ENCODE data around the gene LHFPL4.
"Not testable (repeated sequence)": the region's sequence is repeated elsewhere in the genome, so short reads cannot be mapped to it uniquely, and the experiment has no call there.

Gene LHFPL4

GRCh38 chr3:9534429-9534828, 19.2 kb downstream of the LHFPL4 start:
- DNase-seq, result no peak

- DNase-seq, result no peak
Observed at GRCh38 chr3:9525078-9525477, 28.5 kb downstream of the LHFPL4 start.

DNA sequence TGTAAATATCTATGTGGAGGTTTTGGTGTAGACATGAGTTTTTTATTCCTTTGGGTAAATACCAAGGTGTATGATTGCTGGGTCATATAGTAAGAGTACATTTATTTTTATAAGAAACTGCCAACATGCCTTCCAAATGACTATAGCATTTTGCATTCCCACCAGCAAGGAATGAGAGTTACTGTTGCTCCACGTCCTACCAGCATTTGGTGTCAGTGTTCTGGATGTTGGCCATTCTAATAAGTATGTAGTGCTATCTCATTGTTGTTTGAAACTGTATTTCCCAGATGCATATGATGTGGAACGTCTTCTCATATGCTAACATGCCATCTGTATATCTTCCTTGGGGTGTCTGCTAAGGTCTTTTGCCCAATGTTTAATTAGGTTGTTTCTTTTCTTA, 38.7 kb downstream of the LHFPL4 start:
- DNase-seq, result no peak

- DNase-seq, result no peak
Observed at GRCh38 chr3:9514306-9514705, 39.3 kb downstream of the LHFPL4 start.

DNA sequence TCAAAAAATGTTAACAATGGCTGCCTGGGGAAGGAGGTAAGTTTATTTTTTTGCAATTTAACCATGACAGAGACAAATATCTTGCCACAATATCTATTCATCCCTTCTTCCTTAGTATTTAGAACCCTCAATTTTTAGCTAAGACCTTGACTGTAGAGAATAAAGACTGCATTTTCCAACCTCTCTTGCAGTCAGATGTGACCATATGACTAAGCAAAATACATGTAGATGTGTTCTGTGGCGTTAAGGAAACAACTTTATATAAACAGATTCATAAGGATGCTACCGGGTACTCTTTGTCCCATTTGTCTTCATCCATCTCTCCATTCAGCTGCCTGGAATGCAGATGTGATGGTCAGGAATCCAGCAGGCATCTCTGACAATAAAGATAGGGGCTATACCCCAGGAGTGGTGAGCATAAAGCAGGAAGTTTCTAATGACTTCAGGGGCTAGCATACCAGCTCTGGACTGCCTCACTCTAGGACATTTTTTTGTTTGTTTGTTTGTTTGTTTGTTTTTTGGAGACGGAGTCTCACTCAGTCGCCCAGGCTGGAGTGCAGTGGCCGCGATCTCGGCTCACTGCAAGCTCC, 41.1 kb downstream of the LHFPL4 start:
- DNase-seq, result no peak

DNA sequence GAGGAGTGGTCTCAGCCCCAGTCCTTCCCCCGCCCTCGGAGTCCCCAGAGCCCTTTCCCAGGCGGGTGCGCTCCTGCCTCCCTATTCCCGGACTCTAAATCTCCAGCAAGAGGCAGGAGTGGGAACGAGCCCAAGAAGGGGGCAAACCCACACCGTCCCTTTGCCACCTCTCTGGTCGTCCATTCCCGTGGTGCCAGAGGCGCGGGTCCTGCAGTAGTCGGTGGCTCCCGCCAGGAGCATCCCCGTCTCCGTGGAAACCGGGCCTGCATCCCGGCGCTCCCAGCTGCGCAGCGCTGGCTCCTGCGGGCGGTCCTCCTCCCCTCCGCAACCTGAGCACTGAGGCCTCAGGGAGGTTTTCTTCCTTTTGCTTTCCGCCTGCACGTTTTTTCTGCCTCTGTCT, 44.8 kb downstream of the LHFPL4 start:
- DNase-seq, result no peak

- DNase-seq, result no peak
Observed at GRCh38 chr3:9507586-9508578, 45.7 kb downstream of the LHFPL4 start.

DNA sequence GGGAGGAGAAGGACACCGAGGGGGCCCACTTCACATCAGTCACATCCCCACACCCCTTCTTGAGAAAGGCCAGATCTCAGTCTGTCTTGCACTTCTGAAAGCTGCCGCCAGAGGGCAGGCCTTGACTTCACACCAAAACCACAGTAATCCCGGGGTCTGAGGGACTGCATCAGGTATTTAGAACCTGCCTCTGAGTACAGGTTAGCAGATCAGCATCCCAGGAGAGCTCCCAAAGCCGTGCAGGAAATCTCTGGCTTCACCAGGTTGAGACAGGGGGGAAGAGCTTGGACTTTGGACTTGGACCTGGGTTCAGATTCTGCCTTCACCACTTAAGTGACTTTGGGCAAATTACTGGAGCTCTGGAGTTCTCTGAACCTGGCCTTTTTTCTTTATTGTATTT, 50.3 kb downstream of the LHFPL4 start:
- peak; percentile 74 to 75 for DNase-seq

DNA sequence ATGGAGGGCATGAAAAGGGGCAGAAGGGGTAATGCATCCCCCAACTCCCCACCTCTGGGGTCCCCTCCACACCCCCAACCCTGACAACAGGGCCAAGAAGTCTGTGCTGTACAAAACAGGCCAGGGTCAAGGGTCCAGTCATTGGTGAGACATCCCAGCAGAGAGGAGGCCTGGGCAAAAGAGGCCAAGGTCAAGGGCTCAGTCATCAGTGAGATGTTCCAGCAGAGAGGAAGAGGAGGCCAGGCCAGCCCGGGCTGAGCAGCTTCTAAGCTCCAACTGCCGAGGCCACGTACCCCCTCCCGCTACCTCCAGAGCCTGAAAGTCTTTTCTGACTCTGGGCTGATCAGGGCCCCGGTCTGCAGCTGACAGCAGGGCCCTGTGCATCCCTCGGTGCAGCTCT, 52.4 kb downstream of the LHFPL4 start:
- no peak for DNase-seq

DNA sequence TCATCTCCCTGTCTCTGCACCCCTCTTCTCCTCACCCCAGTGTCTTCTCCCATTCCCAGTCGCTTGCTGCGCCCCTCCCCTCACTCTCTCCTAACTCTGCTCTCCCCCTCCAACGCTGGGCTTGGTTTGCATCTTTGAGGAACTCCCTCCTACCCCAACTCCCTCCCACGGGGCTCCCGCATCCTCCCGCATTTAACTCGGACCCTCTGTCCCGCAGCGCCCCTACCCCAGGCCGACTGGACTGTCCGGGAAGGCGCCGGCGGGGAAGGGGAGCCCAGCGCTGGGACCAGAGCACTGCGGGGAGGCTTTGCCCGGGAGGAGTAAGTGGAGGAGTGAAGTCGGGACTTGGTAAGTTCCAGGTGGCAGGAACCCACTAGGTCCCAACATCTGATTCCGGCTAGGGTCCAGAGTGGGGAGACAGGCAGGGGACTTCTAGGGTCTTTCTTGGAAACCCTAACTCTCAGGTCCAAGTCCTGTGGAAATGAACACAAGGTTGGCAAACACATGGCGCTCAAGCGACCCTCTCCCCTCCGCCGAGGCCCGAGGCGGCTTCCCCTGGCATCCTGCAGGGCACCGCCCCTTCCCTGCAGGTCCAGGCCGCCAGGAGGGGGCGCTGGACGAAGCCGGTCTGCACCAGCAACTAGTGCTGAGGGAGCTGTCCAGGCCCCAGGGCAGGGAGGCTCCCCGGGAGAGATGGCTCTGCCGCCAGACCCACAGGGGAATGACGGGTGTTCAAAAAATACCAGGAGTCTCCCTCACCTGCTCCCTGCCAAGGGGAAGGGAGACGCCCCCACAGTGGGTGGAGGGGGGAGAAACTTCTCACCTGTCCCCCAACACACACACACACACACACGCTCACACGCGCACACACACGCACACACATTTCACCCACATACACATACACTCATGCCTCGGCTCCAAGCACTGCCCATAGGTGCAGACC, 53.2 kb downstream of the LHFPL4 start:
- peak; percentile 76 to 80 for DNase-seq

DNA sequence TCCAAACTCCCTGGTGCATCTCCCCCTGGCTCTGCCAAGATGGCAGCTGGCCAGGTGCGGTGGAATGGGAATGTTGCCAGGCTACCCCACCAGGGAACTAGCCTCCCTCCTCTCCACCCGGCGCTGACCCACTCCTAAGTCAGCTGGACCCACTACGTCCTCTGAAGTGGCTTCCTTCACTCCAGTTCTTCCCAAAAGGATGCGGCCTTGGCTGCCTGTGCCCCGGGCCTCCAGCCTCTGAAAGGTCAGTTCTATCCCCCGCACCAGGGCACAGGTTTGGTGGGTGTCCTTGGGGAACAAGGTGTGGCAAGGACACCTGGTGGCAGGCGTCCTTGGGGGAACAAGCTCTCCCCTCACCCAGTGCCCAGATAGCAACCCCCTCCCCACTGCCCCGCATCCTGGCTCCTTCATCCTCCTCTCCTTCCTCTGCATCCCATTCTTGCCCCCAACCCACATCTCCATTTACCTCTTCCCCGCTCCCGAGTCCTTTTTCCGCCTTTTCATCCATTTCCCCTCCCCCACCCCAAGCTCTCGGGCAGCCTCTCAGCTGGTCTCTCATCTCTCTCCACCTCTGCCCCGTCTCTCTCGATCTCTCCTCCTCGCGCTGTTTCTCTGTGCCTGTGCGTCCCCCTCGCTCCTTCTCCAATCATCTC, 54.0 kb downstream of the LHFPL4 start:
- no peak for DNase-seq

- no peak for DNase-seq
Observed at GRCh38 chr3:9498781-9499180, 54.8 kb downstream of the LHFPL4 start.

- DNase-seq, result no peak
Observed at GRCh38 chr3:9497821-9498565, 55.6 kb downstream of the LHFPL4 start.

- DNase-seq, result no peak
Observed at GRCh38 chr3:9496893-9497292, 56.7 kb downstream of the LHFPL4 start.

DNA sequence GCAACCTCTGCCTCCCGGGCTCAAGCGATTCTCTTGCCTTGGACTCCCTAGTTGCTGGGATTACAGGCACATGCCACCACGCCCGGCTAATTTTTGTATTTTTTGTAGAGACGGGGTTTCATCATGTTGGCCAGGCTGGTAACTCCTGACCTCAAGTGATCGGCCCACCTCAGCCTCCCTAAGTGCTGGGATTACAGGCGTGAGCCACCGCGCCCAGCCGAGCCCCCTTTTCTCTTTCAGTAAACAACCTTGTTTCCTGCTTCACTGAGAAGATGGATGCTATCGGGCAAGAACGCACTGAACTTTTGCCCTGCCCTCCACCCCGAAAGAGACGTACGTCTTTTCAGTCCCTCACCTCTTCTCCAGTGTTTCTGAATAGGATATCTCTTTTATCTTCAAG, 59.6 kb downstream of the LHFPL4 start:
- not testable (repeated sequence) for DNase-seq

- no peak for DNase-seq
Observed at GRCh38 chr3:9491506-9491905, 62.1 kb downstream of the LHFPL4 start.

- DNase-seq, result no peak
Observed at GRCh38 chr3:9485248-9485647, 68.4 kb downstream of the LHFPL4 start.

GRCh38 chr3:9480265-9480664, 73.4 kb downstream of the LHFPL4 start:
- DNase-seq, result no peak

GRCh38 chr3:9476935-9477334, 76.7 kb downstream of the LHFPL4 start:
- DNase-seq, result no peak

GRCh38 chr3:9474482-9474881, 79.1 kb downstream of the LHFPL4 start:
- no peak for DNase-seq

DNA sequence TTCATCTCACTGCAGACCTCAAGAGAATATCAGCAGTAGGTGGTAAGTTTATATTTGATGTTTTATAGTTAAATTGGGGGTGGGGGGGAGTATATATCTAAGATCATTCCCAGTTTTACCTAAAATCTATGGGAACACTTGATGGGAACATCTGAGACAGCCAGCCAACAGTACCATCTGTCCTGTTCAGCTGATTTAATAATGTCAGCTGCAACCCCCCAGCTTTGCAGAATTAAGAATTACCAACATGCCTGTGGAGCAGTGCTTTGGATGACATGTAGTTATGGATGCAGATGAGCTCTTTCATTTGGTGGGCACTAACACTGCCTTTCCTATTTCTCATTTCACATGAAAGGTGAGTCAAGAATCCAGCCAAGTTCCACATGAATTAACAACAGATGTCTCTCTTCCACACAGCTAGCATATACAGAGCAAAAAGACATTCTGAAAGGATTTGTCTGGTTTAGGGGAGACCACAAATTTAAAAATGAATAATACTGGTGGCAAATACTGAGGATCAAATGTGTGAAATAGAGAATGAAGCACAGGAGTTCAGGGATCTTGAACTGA, 80.0 kb downstream of the LHFPL4 start:
- no peak for DNase-seq

DNA sequence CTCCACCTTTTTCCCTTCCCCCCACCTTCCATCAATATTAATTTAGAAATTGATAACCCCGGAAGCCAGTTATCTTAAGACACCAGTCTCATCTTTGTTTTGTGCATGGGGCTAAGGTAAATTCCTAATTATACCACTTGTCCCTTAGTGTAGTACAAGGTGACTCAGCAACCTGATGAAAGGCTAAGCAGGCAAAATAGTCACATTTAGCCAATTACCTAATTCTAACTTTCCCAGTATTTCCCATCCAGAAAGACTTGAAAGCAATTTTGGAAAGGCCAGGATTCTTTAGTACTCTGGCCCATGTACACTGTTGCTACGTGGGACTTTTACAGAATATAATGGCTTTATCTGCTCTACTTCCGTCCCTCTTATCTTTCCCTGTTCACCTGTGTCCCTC, 83.6 kb downstream of the LHFPL4 start:
- no peak for DNase-seq
